ENCODE measurements around the gene LNX1.

- TF ChIP-seq, protein P1, sequence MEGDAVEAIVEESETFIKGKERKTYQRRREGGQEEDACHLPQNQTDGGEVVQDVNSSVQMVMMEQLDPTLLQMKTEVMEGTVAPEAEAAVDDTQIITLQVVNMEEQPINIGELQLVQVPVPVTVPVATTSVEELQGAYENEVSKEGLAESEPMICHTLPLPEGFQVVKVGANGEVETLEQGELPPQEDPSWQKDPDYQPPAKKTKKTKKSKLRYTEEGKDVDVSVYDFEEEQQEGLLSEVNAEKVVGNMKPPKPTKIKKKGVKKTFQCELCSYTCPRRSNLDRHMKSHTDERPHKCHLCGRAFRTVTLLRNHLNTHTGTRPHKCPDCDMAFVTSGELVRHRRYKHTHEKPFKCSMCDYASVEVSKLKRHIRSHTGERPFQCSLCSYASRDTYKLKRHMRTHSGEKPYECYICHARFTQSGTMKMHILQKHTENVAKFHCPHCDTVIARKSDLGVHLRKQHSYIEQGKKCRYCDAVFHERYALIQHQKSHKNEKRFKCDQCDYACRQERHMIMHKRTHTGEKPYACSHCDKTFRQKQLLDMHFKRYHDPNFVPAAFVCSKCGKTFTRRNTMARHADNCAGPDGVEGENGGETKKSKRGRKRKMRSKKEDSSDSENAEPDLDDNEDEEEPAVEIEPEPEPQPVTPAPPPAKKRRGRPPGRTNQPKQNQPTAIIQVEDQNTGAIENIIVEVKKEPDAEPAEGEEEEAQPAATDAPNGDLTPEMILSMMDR (IDR thresholded peaks at IDR 0.05 in 2 of 3, conservative IDR thresholded peaks at IDR 0.05 in 1 of 3; ENCODE audit: borderline replicate concordance in 1 of 3, insufficient read depth in 1 of 3, low read depth in 2 of 3, low read length in 2 of 3): no peak
- no peak for TF ChIP-seq POLR2AphosphoS5 (IDR thresholded peaks at IDR 0.05; ENCODE audit: low read depth, low read length)
Measured at GRCh38 chr4:53535567-53535966, 55.7 kb downstream of the LNX1 start.

Data from HCT116 (cell line).